HCT116 (cell line): ENCODE results near the gene SDK1. TPM values are rescaled to one million over a fixed set of nuclear protein-coding genes. Genes with fewer than 3 reads are reported as not detected.

ENCODE experiments used
- ATAC-seq: fragments of 200-7000 bp; cut with Tn5 transposase; 2 replicates; pipeline ENCODE4 v1.9.1; 2020; ENCODE audit warnings: mild to moderate bottlenecking, moderate library complexity
- BruUV-seq: library from RNA; stranded (reverse); fragments of 400-500 nt; replicated peaks from 2 replicates; lab custom pipeline; 2021; lab: Mats Ljungman, UMichigan
- CTCF ChIA-PET: fragments of 300-600 bp; sonication (Branson Sonifier 250); formaldehyde crosslinking; loops from one replicate; lab custom pipeline; 2021; ENCODE audit warnings: antibody characterized with exemption; lab: Charles Lee
- POLR2A ChIA-PET: fragments of 300-600, 350-600 bp; sonication (Branson Sonifier 250); formaldehyde crosslinking; loops from one replicate; lab custom pipeline; 2021; ENCODE audit warnings: antibody characterized with exemption; lab: Charles Lee
- RAD21 ChIA-PET, 2 experiments: fragments of 300-600 bp; sonication (Branson Sonifier 250); formaldehyde crosslinking; loops; one replicate each; lab custom pipeline; 2023; ENCODE audit warnings: low total read pairs in 2 of 2; ENCODE audit not compliant: uncharacterized antibody in 2 of 2, unreplicated experiment in 2 of 2, low non-redundant PET in 1 of 2; lab: Charles Lee
- DNase-seq: peaks from one replicate; pipeline ENCODE4 v3.0.0-alpha.2; 2010; ENCODE audit warnings: low read depth, low spot score
- H2AFZ ChIP-seq: fragments of 200-600 bp; shearing (Covaris generic), sonication (generic); 2 replicates; pipeline ENCODE4 v1.6.1; 2017; ENCODE audit warnings: low read depth, mixed run types, mixed read lengths, antibody characterized with exemption, low read length; ENCODE audit not compliant: poor library complexity, severe bottlenecking
- H3K27ac ChIP-seq: 2 replicates; pipeline ENCODE4 v1.5.1; 2012; ENCODE audit warnings: low read depth, low read length
- H3K27me3 ChIP-seq: fragments of 200-600 bp; sonication (generic); 2 replicates; pipeline ENCODE4 v1.6.1; 2016; ENCODE audit warnings: mixed run types, low read length, mixed read lengths; ENCODE audit not compliant: insufficient read depth
- H3K36me3 ChIP-seq, 2 experiments: fragments of 200-500 bp in 1 of 2; fragments of 200-600 bp in 1 of 2; sonication (Bioruptor generic) in 1 of 2; sonication (generic) in 1 of 2; 2 replicates each; pipeline versions ENCODE4 v1.5.1 to v1.6.1; 2014 to 2016; ENCODE audit warnings: low read length in 2 of 2, inconsistent platforms in 1 of 2, mixed read lengths in 1 of 2, mixed run types in 1 of 2; ENCODE audit not compliant: insufficient read depth in 2 of 2, control insufficient read depth in 1 of 2
- H3K4me1 ChIP-seq, 2 experiments: fragments of 200-600 bp in 1 of 2; sonication (generic) in 1 of 2; 2 replicates each; pipeline versions ENCODE4 v1.5.1 to v1.6.1; 2012 to 2017; ENCODE audit warnings: low read length in 2 of 2, inconsistent platforms in 1 of 2, mild to moderate bottlenecking in 1 of 2, mixed read lengths in 1 of 2, mixed run types in 1 of 2, moderate library complexity in 1 of 2; ENCODE audit not compliant: insufficient read depth in 2 of 2, control insufficient read depth in 1 of 2
- H3K4me2 ChIP-seq: fragments of 200-600 bp; sonication (generic); 2 replicates; pipeline ENCODE4 v1.6.1; 2017; ENCODE audit warnings: mixed run types, low read length, mixed read lengths
- H3K4me3 ChIP-seq, 2 experiments: fragments of 200-600 bp in 1 of 2; sonication (generic) in 1 of 2; replicated peaks in 1 of 2; 2 replicates each; pipeline ENCODE4 v1.5.1; 2011 to 2016; ENCODE audit warnings: low read length in 2 of 2, control low read depth in 1 of 2, low read depth in 1 of 2, mild to moderate bottlenecking in 1 of 2, mixed read lengths in 1 of 2, mixed run types in 1 of 2
- H3K79me2 ChIP-seq: fragments of 200-600 bp; sonication (generic); 2 replicates; pipeline ENCODE4 v1.6.1; 2017; ENCODE audit warnings: mild to moderate bottlenecking, mixed run types, low read length, moderate library complexity, mixed read lengths; ENCODE audit not compliant: insufficient read depth
- H3K9ac ChIP-seq: fragments of 200-600 bp; sonication (generic); 2 replicates; pipeline ENCODE4 v1.6.1; 2016; ENCODE audit warnings: low read length, mixed read lengths
- H3K9me2 ChIP-seq: fragments of 200-600 bp; sonication (generic), shearing (Covaris generic); 2 replicates; pipeline ENCODE4 v1.6.1; 2017; ENCODE audit warnings: mixed run types, mild to moderate bottlenecking, moderate library complexity; ENCODE audit not compliant: insufficient read depth
- H3K9me3 ChIP-seq, 2 experiments: fragments of 200-500 bp in 1 of 2; fragments of 200-600 bp in 1 of 2; sonication (Bioruptor generic) in 1 of 2; sonication (generic) in 1 of 2; 2 replicates each; pipeline ENCODE4 v1.6.1; 2014 to 2017; ENCODE audit warnings: low read length in 2 of 2, mixed read lengths in 2 of 2, inconsistent platforms in 1 of 2, low read depth in 1 of 2, mild to moderate bottlenecking in 1 of 2, mixed run types in 1 of 2, moderate library complexity in 1 of 2; ENCODE audit not compliant: control insufficient read depth in 1 of 2, insufficient read depth in 1 of 2
- H4K20me1 ChIP-seq: fragments of 200-600 bp; sonication (generic), shearing (Covaris generic); 2 replicates; pipeline ENCODE4 v1.6.1; 2017; ENCODE audit warnings: mixed run types, mild to moderate bottlenecking, moderate library complexity; ENCODE audit not compliant: insufficient read depth
- CBX3 ChIP-seq: IDR thresholded peaks from 2 replicates; pipeline ENCODE4 v1.6.1; 2012; ENCODE audit warnings: low read depth
- CEBPB ChIP-seq: IDR thresholded peaks from 2 replicates; pipeline ENCODE4 v1.6.1; 2012; ENCODE audit warnings: low read depth
- EGR1 ChIP-seq: IDR thresholded peaks from 2 replicates; pipeline ENCODE4 v1.6.1; 2012; ENCODE audit warnings: low read depth
- ELF1 ChIP-seq: IDR thresholded peaks from 2 replicates; pipeline ENCODE4 v1.6.1; 2012; ENCODE audit warnings: low read depth, borderline replicate concordance
- EZH2 ChIP-seq: fragments of 200-600 bp; sonication (generic); IDR thresholded peaks from 2 replicates; pipeline ENCODE4 v1.6.1; 2017; ENCODE audit warnings: antibody characterized with exemption, mixed run types
- EZH2phosphoT487 ChIP-seq: fragments of 200-600 bp; IDR thresholded peaks from 2 replicates; pipeline ENCODE4 v1.6.1; 2018; ENCODE audit warnings: antibody characterized with exemption, borderline replicate concordance
- SIN3A ChIP-seq: IDR thresholded peaks from 2 replicates; pipeline ENCODE4 v1.6.1; 2012; ENCODE audit warnings: low read depth
- SRF ChIP-seq: IDR thresholded peaks from 2 replicates; pipeline ENCODE4 v1.6.1; 2012; ENCODE audit warnings: low read depth
- TCF7L2 ChIP-seq: IDR thresholded peaks from 2 replicates; pipeline ENCODE4 v1.7.0; 2011; ENCODE audit warnings: borderline replicate concordance, inconsistent platforms; ENCODE audit not compliant: insufficient read depth, insufficient read length; ENCODE audit errors: extremely low read depth
- YY1 ChIP-seq: IDR thresholded peaks from 2 replicates; pipeline ENCODE4 v1.6.1; 2011; ENCODE audit warnings: low read length, low read depth, moderate library complexity, mild to moderate bottlenecking; ENCODE audit not compliant: insufficient replicate concordance; ENCODE audit errors: extremely low read depth
- ZFX ChIP-seq: fragments of 450-650 bp; IDR thresholded peaks from 2 replicates; pipeline ENCODE4 v1.6.1; 2017
- intact Hi-C: fragments of 100-400 bp; cut with micrococcal nuclease; formaldehyde crosslinking; loops from 2 replicates; pipeline ENCODE4 v1.10.0; 2022
- total RNA-seq: library from RNA; stranded (reverse); gene quantifications from one replicate; pipeline ENCODE4 v1.2.1, GENCODE V29; 2021; ENCODE audit not compliant: unreplicated experiment
- TF ChIP-seq, protein P1 (sequence below): IDR thresholded peaks from 2 replicates; pipeline ENCODE4 v1.6.1; 2012
- TF ChIP-seq, protein P2 (sequence below): IDR thresholded peaks from 2 replicates; pipeline ENCODE4 v1.6.1; 2012

The SDK1 gene
- total RNA-seq, 1 experiment from 2014 or later: 0.05 TPM

DNA sequence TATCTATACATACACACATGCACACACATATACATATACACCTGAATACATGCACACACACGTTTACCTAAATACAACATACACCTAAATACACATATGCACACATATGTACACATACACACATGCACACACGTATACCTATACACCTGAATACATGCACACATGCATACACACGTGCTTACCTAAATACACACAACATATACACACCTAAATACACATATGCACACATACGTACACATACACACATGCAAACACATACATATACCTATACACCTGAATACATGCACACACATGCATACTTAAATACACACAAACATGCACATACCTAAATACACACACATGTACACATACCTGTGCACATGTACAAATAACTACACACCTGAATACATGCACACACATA is 947.2 kb downstream of the SDK1 start:
- Histone ChIP-seq H3K9me3 (peaks cover 4% of the 10 kb centered on the region in 2 experiments; a peak in 2 of 4 replicates), H4K20me1 (no peaks in the 10 kb centered on the region), H3K36me3 (no peaks in the 10 kb centered on the region), H3K4me2 (no peak overlapping the region), H3K79me2 (no peaks in the 10 kb centered on the region), H2AFZ (no peak overlapping the region), H3K9ac (no peak overlapping the region), H3K27ac (no peak overlapping the region), H3K4me3 (no peak overlapping the region), H3K27me3 (no peaks in the 10 kb centered on the region), H3K4me1 (no peaks in the 10 kb centered on the region), H3K9me2 (no peaks in the 10 kb centered on the region)
- TF ChIP-seq EZH2 (no peak), ZFX (no peak), SRF (no peak), YY1 (no peak), TCF7L2 (no peak), CEBPB (no peak), ELF1 (no peak), CBX3 (no peak), EGR1 (no peak), EZH2phosphoT487 (no peak)
- TF ChIP-seq, protein P1, sequence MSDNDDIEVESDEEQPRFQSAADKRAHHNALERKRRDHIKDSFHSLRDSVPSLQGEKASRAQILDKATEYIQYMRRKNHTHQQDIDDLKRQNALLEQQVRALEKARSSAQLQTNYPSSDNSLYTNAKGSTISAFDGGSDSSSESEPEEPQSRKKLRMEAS: no peak
- TF ChIP-seq, protein P2, sequence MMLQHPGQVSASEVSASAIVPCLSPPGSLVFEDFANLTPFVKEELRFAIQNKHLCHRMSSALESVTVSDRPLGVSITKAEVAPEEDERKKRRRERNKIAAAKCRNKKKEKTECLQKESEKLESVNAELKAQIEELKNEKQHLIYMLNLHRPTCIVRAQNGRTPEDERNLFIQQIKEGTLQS: no peak
- DNase-seq (no peak), ATAC-seq (no peak)
- ChIA-PET RAD21 (no interaction called here), POLR2A (no interaction called here), CTCF (no interaction called here)
- intact Hi-C loops: no loop called here
- BruUV-seq: no TSS peak

DNA sequence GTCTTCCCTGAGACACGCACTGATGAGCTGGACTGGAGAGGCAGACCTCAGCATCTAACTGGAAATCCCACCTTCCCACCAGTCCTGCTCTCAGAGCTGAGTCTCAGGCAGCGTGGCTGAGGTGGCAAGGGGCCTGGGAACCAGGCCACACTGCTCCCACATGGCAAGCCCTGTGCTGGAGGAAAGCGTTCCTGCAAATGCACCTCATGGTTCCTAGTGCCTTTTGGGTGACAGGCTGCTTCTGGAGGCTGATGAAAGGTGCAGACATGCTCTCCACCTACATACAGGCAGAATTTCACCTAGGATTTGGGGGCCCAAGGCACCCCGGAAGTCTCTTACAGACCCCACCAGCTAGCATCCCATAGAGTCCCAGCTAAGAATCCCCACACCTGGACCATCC is 948.2 kb downstream of the SDK1 start:
- Histone ChIP-seq H3K27ac (no peak overlapping the region), H3K9me2 (no peaks in the 10 kb centered on the region), H2AFZ (no peak overlapping the region), H3K27me3 (no peaks in the 10 kb centered on the region), H4K20me1 (no peaks in the 10 kb centered on the region), H3K4me2 (no peak overlapping the region), H3K4me1 (no peaks in the 10 kb centered on the region), H3K9ac (no peak overlapping the region), H3K79me2 (no peaks in the 10 kb centered on the region), H3K4me3 (no peak overlapping the region), H3K36me3 (no peaks in the 10 kb centered on the region), H3K9me3 (peaks cover 4% of the 10 kb centered on the region in 2 experiments; a peak in 2 of 4 replicates)
- TF ChIP-seq SIN3A (no peak), EGR1 (no peak)
- CTCF ChIA-PET: no interaction called here
- ATAC-seq: no peak
- POLR2A ChIA-PET: no interaction called here
- no TSS peak for BruUV-seq
- no peak for DNase-seq
- intact Hi-C loops: no loop called here
- RAD21 ChIA-PET: no interaction called here
